ENCODE data around the gene GRXCR1.

DNA sequence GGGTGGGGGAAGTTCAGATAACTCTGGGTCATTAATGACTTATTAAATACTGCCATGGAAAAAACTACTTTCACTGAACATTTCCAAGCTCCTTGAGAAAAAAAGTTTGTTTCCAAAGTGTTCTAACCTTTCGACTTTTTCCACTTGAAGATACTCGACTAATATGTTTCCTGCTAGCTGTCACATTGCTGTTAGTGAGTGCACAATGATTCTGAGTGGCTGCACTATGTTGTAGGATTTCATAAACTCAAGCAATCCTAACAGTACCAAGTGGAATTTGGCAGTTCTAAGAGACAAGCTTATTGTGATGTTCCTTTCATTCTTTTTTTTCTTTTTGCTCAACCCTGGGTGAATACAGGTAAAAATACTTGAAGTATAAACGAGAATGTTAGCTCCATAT lies 33.4 kb downstream of the GRXCR1 start:
- TF ChIP-seq, protein P1, sequence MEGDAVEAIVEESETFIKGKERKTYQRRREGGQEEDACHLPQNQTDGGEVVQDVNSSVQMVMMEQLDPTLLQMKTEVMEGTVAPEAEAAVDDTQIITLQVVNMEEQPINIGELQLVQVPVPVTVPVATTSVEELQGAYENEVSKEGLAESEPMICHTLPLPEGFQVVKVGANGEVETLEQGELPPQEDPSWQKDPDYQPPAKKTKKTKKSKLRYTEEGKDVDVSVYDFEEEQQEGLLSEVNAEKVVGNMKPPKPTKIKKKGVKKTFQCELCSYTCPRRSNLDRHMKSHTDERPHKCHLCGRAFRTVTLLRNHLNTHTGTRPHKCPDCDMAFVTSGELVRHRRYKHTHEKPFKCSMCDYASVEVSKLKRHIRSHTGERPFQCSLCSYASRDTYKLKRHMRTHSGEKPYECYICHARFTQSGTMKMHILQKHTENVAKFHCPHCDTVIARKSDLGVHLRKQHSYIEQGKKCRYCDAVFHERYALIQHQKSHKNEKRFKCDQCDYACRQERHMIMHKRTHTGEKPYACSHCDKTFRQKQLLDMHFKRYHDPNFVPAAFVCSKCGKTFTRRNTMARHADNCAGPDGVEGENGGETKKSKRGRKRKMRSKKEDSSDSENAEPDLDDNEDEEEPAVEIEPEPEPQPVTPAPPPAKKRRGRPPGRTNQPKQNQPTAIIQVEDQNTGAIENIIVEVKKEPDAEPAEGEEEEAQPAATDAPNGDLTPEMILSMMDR (IDR thresholded peaks at IDR 0.05), result no peak
- TF ChIP-seq ZFX (IDR thresholded peaks at IDR 0.05; ENCODE audit: borderline replicate concordance), result no peak

Measured in 22Rv1 (cell line).